IMR-90 (cell line): ENCODE results near the gene SCRN2. TPM values are rescaled to one million over a fixed set of nuclear protein-coding genes. Genes with fewer than 3 reads are reported as not detected.

Source experiments
- ATAC-seq: fragments of 200-7000 bp; cut with Tn5 transposase; 2 replicates; pipeline ENCODE4 v1.9.1; 2020; ENCODE audit warnings: low read depth, mild to moderate bottlenecking, moderate library complexity
- BruUV-seq: library from RNA; stranded (reverse); fragments of 400-500 nt; replicated peaks from 2 replicates; lab custom pipeline; 2021; lab: Mats Ljungman, UMichigan
- CTCF ChIA-PET: fragments of 300-600 bp; formaldehyde crosslinking; extraction: SDS; loops from one replicate; lab custom pipeline; 2021; ENCODE audit warnings: antibody characterized with exemption; lab: Yijun Ruan, JAX
- POLR2A ChIA-PET: fragments of 300-600 bp; sonication (Branson Sonifier 250); formaldehyde crosslinking; loops from one replicate; lab custom pipeline; 2022; ENCODE audit warnings: antibody characterized with exemption; ENCODE audit not compliant: unreplicated experiment; lab: Charles Lee
- DNase-seq: peaks from one replicate; pipeline ENCODE4 v3.0.0; 2013
- H2AFZ ChIP-seq: replicated peaks from 2 replicates; pipeline ENCODE3; 2013; ENCODE audit warnings: low read length, mild to moderate bottlenecking; ENCODE audit not compliant: poor library complexity
- H2AK5ac ChIP-seq: 2 replicates; pipeline ENCODE4 v1.6.1; 2013; ENCODE audit warnings: low read depth, low read length, inconsistent platforms
- H2AK9ac ChIP-seq: replicated peaks from 2 replicates; pipeline ENCODE3; 2013; ENCODE audit warnings: mild to moderate bottlenecking, low read depth, low read length, moderate library complexity; ENCODE audit not compliant: poor library complexity
- H2BK120ac ChIP-seq: 2 replicates; pipeline ENCODE4 v1.6.1; 2013; ENCODE audit warnings: low read depth, low read length, inconsistent platforms
- H2BK15ac ChIP-seq: 3 replicates; pipeline ENCODE4 v1.6.1; 2013; ENCODE audit warnings: low read depth, low read length, inconsistent platforms
- H2BK20ac ChIP-seq: 2 replicates; pipeline ENCODE4 v1.6.1; 2013; ENCODE audit warnings: low read depth, mild to moderate bottlenecking, inconsistent platforms, low read length, moderate library complexity
- H2BK5ac ChIP-seq: 2 replicates; pipeline ENCODE4 v1.6.1; 2013; ENCODE audit warnings: mild to moderate bottlenecking, low read depth, low read length, inconsistent platforms; ENCODE audit not compliant: poor library complexity, severe bottlenecking
- H3K14ac ChIP-seq: replicated peaks from 2 replicates; pipeline ENCODE4 v1.6.1; 2013; ENCODE audit warnings: low read depth, low read length, inconsistent platforms
- H3K18ac ChIP-seq: 2 replicates; pipeline ENCODE4 v1.6.1; 2013; ENCODE audit warnings: low read depth, low read length, control low read depth
- H3K23ac ChIP-seq: 2 replicates; pipeline ENCODE4 v1.6.1; 2013; ENCODE audit warnings: low read depth, low read length, inconsistent platforms
- H3K27ac ChIP-seq: 2 replicates; pipeline ENCODE4 v1.5.1; 2013; ENCODE audit warnings: mild to moderate bottlenecking, control low read depth, low read length; ENCODE audit not compliant: insufficient read depth
- H3K27me3 ChIP-seq: 2 replicates; pipeline ENCODE4 v1.6.1; 2013; ENCODE audit warnings: low read length; ENCODE audit not compliant: control insufficient read depth, insufficient read depth
- H3K36me3 ChIP-seq: 2 replicates; pipeline ENCODE4 v1.6.1; 2013; ENCODE audit warnings: low read length, mixed read lengths; ENCODE audit not compliant: control insufficient read depth, insufficient read depth
- H3K4ac ChIP-seq: 2 replicates; pipeline ENCODE4 v1.6.1; 2013; ENCODE audit warnings: low read depth, low read length, inconsistent platforms
- H3K4me1 ChIP-seq: 2 replicates; pipeline ENCODE4 v1.6.1; 2013; ENCODE audit warnings: low read length, mixed read lengths; ENCODE audit not compliant: control insufficient read depth, insufficient read depth
- H3K4me2 ChIP-seq: 2 replicates; pipeline ENCODE4 v1.6.1; 2013; ENCODE audit warnings: low read depth, mild to moderate bottlenecking, control low read depth, low read length, moderate library complexity
- H3K4me3 ChIP-seq: 2 replicates; pipeline ENCODE4 v1.5.1; 2013; ENCODE audit warnings: low read depth, mild to moderate bottlenecking, control low read depth, low read length, moderate library complexity; ENCODE audit not compliant: insufficient read depth
- H3K56ac ChIP-seq: 2 replicates; pipeline ENCODE4 v1.6.1; 2013; ENCODE audit warnings: low read length, inconsistent platforms; ENCODE audit not compliant: insufficient read depth; ENCODE audit errors: extremely low read depth
- H3K79me1 ChIP-seq, 2 experiments: 2 replicates each; pipeline ENCODE4 v1.6.1; 2013; ENCODE audit warnings: low read length in 2 of 2, inconsistent platforms in 1 of 2, low read depth in 1 of 2
- H3K9ac ChIP-seq: 2 replicates; pipeline ENCODE4 v1.6.1; 2013; ENCODE audit warnings: low read depth, low read length, control low read depth
- H3K9me1 ChIP-seq: 2 replicates; pipeline ENCODE4 v1.6.1; 2013; ENCODE audit warnings: low read length, inconsistent platforms; ENCODE audit not compliant: insufficient read depth
- H3K9me3 ChIP-seq: 2 replicates; pipeline ENCODE4 v1.6.1; 2013; ENCODE audit warnings: low read length; ENCODE audit not compliant: control insufficient read depth, insufficient read depth
- H4K20me1 ChIP-seq: 2 replicates; pipeline ENCODE4 v1.6.1; 2013; ENCODE audit warnings: low read length, inconsistent platforms; ENCODE audit not compliant: insufficient read depth
- H4K5ac ChIP-seq: 2 replicates; pipeline ENCODE4 v1.6.1; 2013; ENCODE audit warnings: mild to moderate bottlenecking, low read depth, low read length, control low read depth
- H4K8ac ChIP-seq, 2 experiments: 2 replicates each; pipeline ENCODE4 v1.6.1; 2013; ENCODE audit warnings: low read depth in 2 of 2, low read length in 2 of 2, control low read depth in 1 of 2, inconsistent platforms in 1 of 2
- H4K91ac ChIP-seq: 2 replicates; pipeline ENCODE4 v1.6.1; 2013; ENCODE audit warnings: low read depth, low read length, inconsistent platforms; ENCODE audit not compliant: insufficient read depth
- BHLHE40 ChIP-seq: fragments of 150-350 bp; IDR thresholded peaks from 2 replicates; pipeline ENCODE4 v1.6.1; 2016; ENCODE audit warnings: mild to moderate bottlenecking, low read depth, low read length
- CEBPB ChIP-seq: IDR thresholded peaks from 2 replicates; pipeline ENCODE4 v1.6.1; 2012; ENCODE audit warnings: low read depth, low read length, improper control_type of control experiment
- CHD1 ChIP-seq: IDR thresholded peaks from 2 replicates; pipeline ENCODE4 v1.6.1; 2012; ENCODE audit warnings: low read depth, low read length, improper control_type of control experiment
- ELK1 ChIP-seq: fragments of 150-350 bp; IDR thresholded peaks from 2 replicates; pipeline ENCODE4 v1.6.1; 2016; ENCODE audit warnings: low read depth, mild to moderate bottlenecking, low read length, moderate library complexity, borderline replicate concordance
- MAFK ChIP-seq: IDR thresholded peaks from 2 replicates; pipeline ENCODE4 v1.6.1; 2012; ENCODE audit warnings: low read depth, low read length, improper control_type of control experiment
- MXI1 ChIP-seq: IDR thresholded peaks from 2 replicates; pipeline ENCODE4 v1.6.1; 2012; ENCODE audit warnings: low read depth, mild to moderate bottlenecking, low read length, moderate library complexity, borderline replicate concordance
- NFE2L2 ChIP-seq: fragments of 150-350 bp; IDR thresholded peaks from 2 replicates; pipeline ENCODE4 v1.6.1; 2016; ENCODE audit warnings: low read depth, mild to moderate bottlenecking, low read length
- RCOR1 ChIP-seq: IDR thresholded peaks from 2 replicates; pipeline ENCODE4 v1.6.1; 2012; ENCODE audit warnings: mild to moderate bottlenecking, low read length, improper control_type of control experiment; ENCODE audit not compliant: insufficient replicate concordance
- RFX5 ChIP-seq: IDR thresholded peaks from 2 replicates; pipeline ENCODE4 v1.8.0; 2012; ENCODE audit warnings: low read depth, mild to moderate bottlenecking, low read length, moderate library complexity
- SMC3 ChIP-seq: fragments of 150-350 bp; IDR thresholded peaks from 2 replicates; pipeline ENCODE4 v1.6.1; 2016; ENCODE audit warnings: low read depth, mild to moderate bottlenecking, antibody characterized with exemption, low read length, moderate library complexity
- USF2 ChIP-seq: fragments of 150-350 bp; IDR thresholded peaks from 2 replicates; pipeline ENCODE4 v1.6.1; 2017; ENCODE audit warnings: mild to moderate bottlenecking, antibody characterized with exemption, low read length, low read depth
- WGBS, 2 experiments: methylation state at CpG; one replicate each; pipeline versions ENCODE4 v1.1.5 to v1.1.7; 2013; ENCODE audit warnings: missing lambda C conversion rate in 2 of 2; ENCODE audit not compliant: insufficient read length in 1 of 2; ENCODE audit errors: extremely low coverage in 2 of 2; 5-methylcytosine and 5-hydroxymethylcytosine counted together
- dilution Hi-C: fragments of 300-500 bp; cut with HindIII; formaldehyde crosslinking; loops from one replicate; pipeline ENCODE4 v1.14.3; 2018; ENCODE audit warnings: low sequenced_read_pairs; ENCODE audit not compliant: unreplicated experiment
- in situ Hi-C: fragments of 300-500 bp; cut with MboI; formaldehyde crosslinking; loops from 3 replicates; pipeline ENCODE4 v1.14.3; 2019; ENCODE audit warnings: low sequenced_read_pairs, inconsistent platforms, mixed read lengths
- intact Hi-C: fragments of 100-400 bp; cut with micrococcal nuclease; formaldehyde crosslinking; loops from 2 replicates; pipeline ENCODE4 v1.10.0; 2022
- polyA plus RNA-seq, 3 experiments: library from polyadenylated mRNA; depleted of rRNA; stranded (reverse); fragments of >200 nt; gene quantifications; 2 replicates each; pipeline ENCODE4 v1.2.3, GENCODE V29; 2012; ENCODE audit warnings: low replicate concordance in 1 of 3
- total RNA-seq: library from RNA; depleted of rRNA; stranded (reverse); fragments of >200 nt; gene quantifications from 2 replicates; pipeline ENCODE4 v1.2.3, GENCODE V29; 2012

SCRN2 gene
- total and polyA plus RNA-seq, 2 of the 4 experiments (the other 2 are of a cell fraction) = 17.2 to 31.0 TPM

GRCh38 chr17:47872651-47873161 is 31.6 kb upstream of the SCRN2 start:
- no peak overlapping the region for H4K8ac ChIP-seq
- peaks cover 13% of the 10 kb centered on the region for H3K4me1 ChIP-seq
- H4K20me1 ChIP-seq = no peaks in the 10 kb centered on the region
- ATAC-seq = no peak
- H3K56ac ChIP-seq = no peak overlapping the region
- no peak overlapping the region for H3K9ac ChIP-seq
- no peak overlapping the region for H4K91ac ChIP-seq
- no TSS peak for BruUV-seq
- in situ Hi-C loops = no loop called here
- no peak overlapping the region for H3K4ac ChIP-seq
- H3K4me3 ChIP-seq = no peak overlapping the region
- H3K27me3 ChIP-seq = peaks cover 55% of the 10 kb centered on the region
- ChIA-PET POLR2A (no interaction called here), CTCF (no interaction called here)
- no peaks in the 10 kb centered on the region for H3K9me3 ChIP-seq
- H2BK20ac ChIP-seq = no peak overlapping the region
- dilution Hi-C loops = no loop called here
- intact Hi-C loops = no loop called here
- no peak overlapping the region for H3K14ac ChIP-seq
- H3K79me1 ChIP-seq = no peaks in the 10 kb centered on the region
- no peak overlapping the region for H2BK15ac ChIP-seq
- no peaks in the 10 kb centered on the region for H3K36me3 ChIP-seq
- no peak overlapping the region for H3K18ac ChIP-seq
- no peak overlapping the region for H3K4me2 ChIP-seq
- H2AK5ac ChIP-seq = no peak overlapping the region
- H4K5ac ChIP-seq = no peak overlapping the region
- H2AFZ ChIP-seq = peak overlapping the region; percentile 8
- no peak overlapping the region for H3K27ac ChIP-seq
- TF ChIP-seq MXI1 (no peak), RCOR1 (no peak), BHLHE40 (no peak), CEBPB (no peak), USF2 (no peak), ELK1 (no peak), NFE2L2 (no peak), MAFK (no peak), CHD1 (no peak), SMC3 (no peak), RFX5 (no peak)
- no peak overlapping the region for H2BK5ac ChIP-seq
- H2BK120ac ChIP-seq = no peak overlapping the region
- H3K23ac ChIP-seq = no peak overlapping the region
- no peak overlapping the region for H2AK9ac ChIP-seq
- H3K9me1 ChIP-seq = no peaks in the 10 kb centered on the region
- DNase-seq = peak; percentile 36
- no CpG with 5 or more reads among the region's 15 CpGs for whole genome bisulfite sequencing, 2 experiments
